Measurements from ENCODE around the gene RUNX3. TPM values are rescaled to one million over a fixed set of nuclear protein-coding genes. Genes with fewer than 3 reads are reported as not detected.

RUNX3 gene
- polyA plus RNA-seq, 1 donor = 4.8 TPM

DNA sequence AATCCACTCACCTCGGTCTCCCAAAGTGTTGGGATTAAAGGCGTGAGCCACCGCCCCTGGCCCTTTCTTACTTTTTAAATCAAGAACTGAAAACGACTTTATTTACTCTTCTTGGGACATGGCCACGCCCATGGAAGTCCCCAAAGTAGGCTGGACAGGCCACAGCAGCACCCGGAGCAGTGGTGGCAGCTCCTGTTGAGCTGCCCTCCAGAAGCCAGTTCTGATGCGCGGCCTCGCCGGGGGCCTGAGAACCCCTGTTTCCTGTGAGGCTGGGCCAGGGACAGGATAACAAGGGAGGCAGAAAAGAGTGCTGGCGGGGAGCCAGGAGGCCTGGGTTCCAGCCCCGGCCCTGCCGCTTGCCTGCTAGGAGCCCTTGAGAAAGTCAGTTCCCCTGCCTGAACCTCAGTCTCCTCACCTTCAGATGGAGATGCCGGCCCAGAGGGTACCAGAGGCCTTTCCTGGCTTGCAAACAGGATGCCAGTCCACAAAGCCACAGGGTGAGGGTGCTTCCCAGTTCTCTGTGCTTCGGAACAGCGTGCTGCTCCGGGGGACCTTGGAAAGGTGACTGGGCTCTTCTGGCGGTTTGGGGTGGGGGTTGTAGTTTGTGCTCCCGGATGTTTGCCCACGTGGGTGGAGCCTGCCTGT, 59.4 kb downstream of the RUNX3 start:
- no peaks in the 10 kb centered on the region for H3K36me3 ChIP-seq (ENCODE audit: control insufficient read depth, insufficient read depth, low read length)
- DNase-seq = no peak
- WGBS (ENCODE audit: insufficient coverage, low lambda C conversion rate) = no CpG with 5 or more reads among the region's 20 CpGs
- no peak overlapping the region for H3K27ac ChIP-seq (ENCODE audit: low read length)
- H3K9me3 ChIP-seq (ENCODE audit: control insufficient read depth, low read depth, low read length) = no peaks in the 10 kb centered on the region
- no peak overlapping the region for H3K4me3 ChIP-seq (ENCODE audit: low read length)
- H3K4me1 ChIP-seq (ENCODE audit: control insufficient read depth, insufficient read depth, low read length) = peaks cover 8% of the 10 kb centered on the region
- H3K27me3 ChIP-seq (ENCODE audit: control insufficient read depth, insufficient read depth, low read length) = no peaks in the 10 kb centered on the region

DNA sequence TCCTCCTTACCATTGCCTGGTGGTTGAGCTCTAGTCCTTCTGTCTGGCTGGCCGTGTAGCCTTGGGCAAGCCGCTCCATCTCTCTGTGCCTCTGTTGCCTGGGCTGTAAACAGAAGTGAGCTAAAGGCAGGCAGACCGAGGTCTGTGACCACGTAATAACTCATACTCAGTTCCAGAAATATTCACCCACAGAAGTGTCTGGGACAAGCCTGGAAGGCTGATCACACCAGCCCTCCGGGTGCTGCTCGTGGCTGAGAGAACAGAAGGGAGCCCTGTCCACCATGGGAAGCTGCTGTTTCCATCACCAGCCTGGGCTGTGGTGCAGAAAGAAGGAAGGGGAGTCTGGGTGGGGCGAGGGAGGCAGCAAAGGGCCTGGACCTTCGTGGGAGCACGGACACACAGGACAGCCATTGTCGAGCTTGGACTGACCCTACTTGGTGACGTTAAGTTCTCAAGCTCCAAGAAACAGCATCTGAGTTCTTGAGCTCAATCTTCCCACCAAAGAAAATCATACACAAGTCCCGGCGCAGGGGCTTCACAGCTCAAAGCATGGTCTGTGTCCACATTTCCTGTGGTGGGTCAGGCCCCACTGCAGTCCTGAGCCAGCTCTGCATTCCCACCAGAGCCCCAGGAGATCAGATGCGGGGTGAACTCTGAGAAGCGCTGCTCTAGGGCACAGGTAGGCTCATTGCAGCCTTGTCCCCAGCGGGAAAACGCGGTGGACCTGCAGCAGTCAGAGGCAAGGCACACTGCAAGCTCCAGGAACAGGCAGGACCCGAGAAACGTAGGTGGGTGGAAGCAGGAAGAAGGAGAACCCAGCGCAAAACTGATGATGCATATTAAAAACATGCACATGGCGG, 61.8 kb downstream of the RUNX3 start:
- Histone ChIP-seq H3K4me3 (ENCODE audit: low read length) (no peak overlapping the region), H3K9me3 (ENCODE audit: control insufficient read depth, low read depth, low read length) (no peaks in the 10 kb centered on the region), H3K27me3 (ENCODE audit: control insufficient read depth, insufficient read depth, low read length) (no peaks in the 10 kb centered on the region), H3K36me3 (ENCODE audit: control insufficient read depth, insufficient read depth, low read length) (no peaks in the 10 kb centered on the region), H3K27ac (ENCODE audit: low read length) (no peak overlapping the region), H3K4me1 (ENCODE audit: control insufficient read depth, insufficient read depth, low read length) (peaks cover 29% of the 10 kb centered on the region)
- 100% methylated on average over 1 of the region's 22 CpGs for WGBS (ENCODE audit: insufficient coverage, low lambda C conversion rate)
- no peak for DNase-seq

DNA sequence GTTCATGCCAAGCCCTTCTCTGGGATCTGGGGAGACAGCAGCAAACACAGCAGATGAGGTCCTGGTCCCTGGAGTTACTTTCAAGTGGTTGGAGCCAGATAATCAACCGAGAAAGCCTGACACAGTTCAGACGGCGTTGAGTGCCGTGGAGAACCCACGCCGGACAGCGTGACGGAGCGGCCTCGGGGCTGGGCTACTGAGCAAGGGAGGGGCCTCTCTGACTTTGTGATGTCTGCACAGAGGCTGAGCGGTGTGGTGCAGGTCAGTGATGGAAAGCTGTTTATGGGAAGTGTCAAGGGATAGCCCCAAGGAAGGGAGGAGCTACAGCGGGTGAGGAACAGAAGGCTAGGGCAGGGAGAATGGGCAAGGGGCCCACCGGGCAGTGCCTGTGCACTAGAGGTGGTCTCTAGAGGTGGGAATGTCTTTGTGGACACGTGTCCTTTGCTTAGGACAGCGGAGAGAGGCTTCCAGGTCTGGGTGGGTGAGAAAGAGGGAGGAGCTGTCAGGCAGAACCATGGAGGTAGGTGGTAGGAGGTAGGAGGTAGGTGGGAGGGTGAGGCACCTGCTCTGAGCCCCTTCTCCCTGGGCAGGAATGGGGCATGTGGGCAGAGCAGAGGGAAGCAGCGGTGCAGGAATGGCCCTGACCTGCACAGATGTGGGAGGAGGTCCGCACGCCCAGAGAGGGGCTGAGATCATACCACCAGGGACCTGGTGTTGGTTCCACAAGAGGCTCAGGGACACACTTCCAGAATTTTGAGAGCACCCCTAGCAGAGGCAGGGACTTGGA, 62.8 kb downstream of the RUNX3 start:
- Histone ChIP-seq H3K27me3 (ENCODE audit: control insufficient read depth, insufficient read depth, low read length) (no peaks in the 10 kb centered on the region), H3K4me3 (ENCODE audit: low read length) (no peak overlapping the region), H3K4me1 (ENCODE audit: control insufficient read depth, insufficient read depth, low read length) (peaks cover 38% of the 10 kb centered on the region), H3K27ac (ENCODE audit: low read length) (no peak overlapping the region), H3K9me3 (ENCODE audit: control insufficient read depth, low read depth, low read length) (no peaks in the 10 kb centered on the region), H3K36me3 (ENCODE audit: control insufficient read depth, insufficient read depth, low read length) (no peaks in the 10 kb centered on the region)
- no peak for DNase-seq
- no CpG with 5 or more reads among the region's 18 CpGs for WGBS (ENCODE audit: insufficient coverage, low lambda C conversion rate)

GRCh38 chr1:24866211-24867083, 63.6 kb downstream of the RUNX3 start:
- no peaks in the 10 kb centered on the region for H3K27me3 ChIP-seq (ENCODE audit: control insufficient read depth, insufficient read depth, low read length)

GRCh38 chr1:24865587-24865986, 64.5 kb downstream of the RUNX3 start:
- DNase-seq = no peak
- H3K27me3 ChIP-seq (ENCODE audit: control insufficient read depth, insufficient read depth, low read length) = no peaks in the 10 kb centered on the region
- H3K4me3 ChIP-seq (ENCODE audit: low read length) = no peak overlapping the region
- H3K27ac ChIP-seq (ENCODE audit: low read length) = peak overlapping the region; percentile 89
- H3K4me1 ChIP-seq (ENCODE audit: control insufficient read depth, insufficient read depth, low read length) = peaks cover 48% of the 10 kb centered on the region
- H3K9me3 ChIP-seq (ENCODE audit: control insufficient read depth, low read depth, low read length) = no peaks in the 10 kb centered on the region
- no CpG with 5 or more reads among the region's 3 CpGs for WGBS (ENCODE audit: insufficient coverage, low lambda C conversion rate)
- no peaks in the 10 kb centered on the region for H3K36me3 ChIP-seq (ENCODE audit: control insufficient read depth, insufficient read depth, low read length)

More at GRCh38 chr1:24866211-24867083, 63.6 kb downstream of the RUNX3 start:
- H3K36me3 ChIP-seq (ENCODE audit: control insufficient read depth, insufficient read depth, low read length) = no peaks in the 10 kb centered on the region
- H3K4me1 ChIP-seq (ENCODE audit: control insufficient read depth, insufficient read depth, low read length) = peaks cover 46% of the 10 kb centered on the region
- peak in 1 of 2 donors; percentile 43 for DNase-seq
- 97% methylated on average over 3 of the region's 17 CpGs for WGBS (ENCODE audit: insufficient coverage, low lambda C conversion rate)
- H3K27ac ChIP-seq (ENCODE audit: low read length) = no peak overlapping the region
- H3K4me3 ChIP-seq (ENCODE audit: low read length) = no peak overlapping the region
- H3K9me3 ChIP-seq (ENCODE audit: control insufficient read depth, low read depth, low read length) = no peaks in the 10 kb centered on the region

DNA sequence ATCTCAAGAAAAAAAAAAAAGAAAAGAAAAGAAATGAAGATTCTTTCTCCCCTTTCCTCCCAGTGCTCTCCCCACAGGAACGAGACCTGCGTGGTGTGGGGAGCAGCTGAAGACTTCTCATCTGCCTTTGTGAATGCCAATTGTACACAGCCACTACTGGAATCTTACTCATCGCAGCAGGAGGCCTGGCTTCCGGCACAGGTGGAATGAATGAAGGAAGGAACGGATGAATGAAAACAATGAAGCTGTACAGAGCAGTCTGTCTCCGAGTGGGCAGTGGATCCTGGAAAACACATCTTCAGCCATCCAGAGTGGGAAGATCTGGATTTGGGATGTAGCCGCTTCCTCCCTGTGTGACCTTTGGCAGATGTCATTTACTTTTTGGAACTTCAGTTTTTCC, 64.9 kb downstream of the RUNX3 start:
- Histone ChIP-seq H3K4me1 (ENCODE audit: control insufficient read depth, insufficient read depth, low read length) (peaks cover 48% of the 10 kb centered on the region), H3K36me3 (ENCODE audit: control insufficient read depth, insufficient read depth, low read length) (no peaks in the 10 kb centered on the region), H3K27ac (ENCODE audit: low read length) (peak overlapping the region; percentile 89), H3K9me3 (ENCODE audit: control insufficient read depth, low read depth, low read length) (no peaks in the 10 kb centered on the region), H3K27me3 (ENCODE audit: control insufficient read depth, insufficient read depth, low read length) (no peaks in the 10 kb centered on the region), H3K4me3 (ENCODE audit: low read length) (no peak overlapping the region)
- DNase-seq = no peak
- WGBS (ENCODE audit: insufficient coverage, low lambda C conversion rate) = no CpG with 5 or more reads among the region's 7 CpGs

DNA sequence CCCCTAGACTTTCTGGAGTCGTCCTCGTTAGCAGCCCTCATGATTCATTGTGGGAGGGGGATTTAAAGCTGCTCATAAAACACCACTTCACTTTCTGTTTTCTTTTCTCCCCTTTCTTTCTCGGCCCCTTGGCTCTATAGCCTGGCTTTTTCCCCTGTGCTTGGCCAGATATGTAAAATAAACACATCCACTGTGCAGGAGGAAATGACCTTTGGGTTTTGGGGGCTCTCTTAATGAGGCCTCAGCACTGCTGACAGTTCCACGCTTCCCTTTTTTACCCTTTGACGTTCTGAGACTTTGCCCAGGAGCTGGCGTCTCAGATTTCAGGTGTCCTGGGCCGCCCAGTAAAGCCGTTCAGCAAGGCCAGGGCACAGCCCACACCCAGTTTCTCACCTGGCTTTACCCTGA, 65.7 kb downstream of the RUNX3 start:
- Histone ChIP-seq H3K4me1 (ENCODE audit: control insufficient read depth, insufficient read depth, low read length) (peaks cover 44% of the 10 kb centered on the region), H3K36me3 (ENCODE audit: control insufficient read depth, insufficient read depth, low read length) (no peaks in the 10 kb centered on the region), H3K27ac (ENCODE audit: low read length) (peak overlapping the region; percentile 89), H3K27me3 (ENCODE audit: control insufficient read depth, insufficient read depth, low read length) (no peaks in the 10 kb centered on the region), H3K4me3 (ENCODE audit: low read length) (no peak overlapping the region), H3K9me3 (ENCODE audit: control insufficient read depth, low read depth, low read length) (no peaks in the 10 kb centered on the region)
- WGBS (ENCODE audit: insufficient coverage, low lambda C conversion rate) = 5% methylated on average over 3 of the region's 8 CpGs
- DNase-seq = peak; percentile 92 to 97

- no CpG with 5 or more reads among the region's 12 CpGs for WGBS (ENCODE audit: insufficient coverage, low lambda C conversion rate)
- Histone ChIP-seq H3K36me3 (ENCODE audit: control insufficient read depth, insufficient read depth, low read length) (no peaks in the 10 kb centered on the region), H3K4me3 (ENCODE audit: low read length) (no peak overlapping the region), H3K27me3 (ENCODE audit: control insufficient read depth, insufficient read depth, low read length) (no peaks in the 10 kb centered on the region), H3K4me1 (ENCODE audit: control insufficient read depth, insufficient read depth, low read length) (peaks cover 48% of the 10 kb centered on the region), H3K27ac (ENCODE audit: low read length) (peak overlapping the region; percentile 89), H3K9me3 (ENCODE audit: control insufficient read depth, low read depth, low read length) (no peaks in the 10 kb centered on the region)
- no peak for DNase-seq
Measured at GRCh38 chr1:24862775-24863483, 67.1 kb downstream of the RUNX3 start.

GRCh38 chr1:24861821-24862727, 68.0 kb downstream of the RUNX3 start:
- peak overlapping the region; percentile 60 for H3K27ac ChIP-seq (ENCODE audit: low read length)

More at GRCh38 chr1:24861821-24862727, 68.0 kb downstream of the RUNX3 start:
- no peak overlapping the region for H3K4me3 ChIP-seq (ENCODE audit: low read length)
- DNase-seq = peak; percentile 37 to 77
- no peaks in the 10 kb centered on the region for H3K36me3 ChIP-seq (ENCODE audit: control insufficient read depth, insufficient read depth, low read length)
- WGBS (ENCODE audit: insufficient coverage, low lambda C conversion rate) = 0% methylated on average over 1 of the region's 28 CpGs
- H3K27me3 ChIP-seq (ENCODE audit: control insufficient read depth, insufficient read depth, low read length) = no peaks in the 10 kb centered on the region
- no peaks in the 10 kb centered on the region for H3K9me3 ChIP-seq (ENCODE audit: control insufficient read depth, low read depth, low read length)
- H3K4me1 ChIP-seq (ENCODE audit: control insufficient read depth, insufficient read depth, low read length) = peaks cover 56% of the 10 kb centered on the region

All from large intestine (tissue), 3 donors.